ENCODE results near the gene GOPC. TPM values are rescaled to one million over a fixed set of nuclear protein-coding genes. Genes with fewer than 3 reads are reported as not detected.

Gene GOPC
- total RNA-seq = 72.0 TPM

GRCh38 chr6:117602151-117602898 lies at the start of gene GOPC:
Gene GOPC, minus strand, starts transcription at chr6:117602511. Its CDS starts 223 bp downstream, at chr6:117602288.

Other genes starting within 250 kb of the GOPC start
- gene ROS1, start 176.6 kb downstream of the GOPC start, total RNA-seq = not detected
- 8.5 TPM for gene DCBLD1, start 119.8 kb downstream of the GOPC start, total RNA-seq
- gene NUS1, start 73.0 kb upstream of the GOPC start, total RNA-seq = 31.9 TPM

Data from parietal lobe (tissue), 1 donor.